Right cardiac atrium (tissue), 5 donors: ENCODE data around the gene ZBTB22. TPM values are rescaled to one million over a fixed set of nuclear protein-coding genes. Genes with fewer than 3 reads are reported as not detected.

Experiments used
- ATAC-seq, 2 donors: fragments of 200-7000 bp; cut with Tn5 transposase; one replicate each; pipeline versions ENCODE4 v1.8.0 to v1.9.1; 2020; ENCODE audit warnings: moderate library complexity in 2 of 2, mild to moderate bottlenecking in 1 of 2
- DNase-seq, 3 donors: peaks; one replicate each; pipeline ENCODE4 v3.0.0-alpha.2; 2020
- H3K27ac ChIP-seq: one replicate; pipeline ENCODE4 v1.5.1; 2013; ENCODE audit warnings: mild to moderate bottlenecking, low read length, control low read depth, moderate library complexity
- H3K27me3 ChIP-seq: one replicate; pipeline ENCODE4 v1.6.1; 2013; ENCODE audit not compliant: control insufficient read depth, insufficient read depth
- H3K4me1 ChIP-seq: one replicate; pipeline ENCODE4 v1.6.1; 2013; ENCODE audit warnings: low read length; ENCODE audit not compliant: control insufficient read depth, insufficient read depth
- H3K4me3 ChIP-seq: one replicate; pipeline ENCODE4 v1.5.1; 2013; ENCODE audit warnings: low read length, control low read depth
- H3K9me3 ChIP-seq: one replicate; pipeline ENCODE4 v1.6.1; 2013; ENCODE audit warnings: low read length; ENCODE audit not compliant: control insufficient read depth
- WGBS: extraction: QIAGEN DNeasy Blood & Tissue Kit; methylation state at CpG from one replicate; pipeline ENCODE4 v1.1.7; 2013; 5-methylcytosine and 5-hydroxymethylcytosine counted together
- intact Hi-C, 4 donors: fragments of 100-400 bp; cut with DNase I; formaldehyde crosslinking; loops; one replicate each; pipeline versions ENCODE4 v1.11.0 to v1.14.0; 2022 to 2023
- polyA plus RNA-seq: library from polyadenylated mRNA; stranded (reverse); fragments of 200-250 nt; gene quantifications from one replicate; pipeline ENCODE4 v1.2.3, GENCODE V29; 2013
- total RNA-seq, 4 donors: library from RNA; stranded (reverse); fragmentation: NEBNext Ultra II Directional; extraction: Animal tissue kit (Norgen Biotek cat#: 25700); gene quantifications; one replicate each; pipeline ENCODE4 v1.2.1, GENCODE V29; 2021
- donor health status: healthy with polysubstance abuse.
- donor health status: DM: no; HTN: yes; CAD: no.
- donor health status: DM: no; HTN: no; CAD: no.
- donor health status: DM: no; HTN: yes; CAD: no; lungs with severe emphysema.
- donor health status: DM: yes; HTN: yes; CAD: no.

Gene ZBTB22
- total and polyA plus RNA-seq, 5 donors, result 12.5 to 18.2 (median 14.9) TPM

- DNase-seq (peak; percentile 73 to 82 (median 79)), ATAC-seq (peak; percentile 39 to 66)
- Histone ChIP-seq H3K4me3 (peak overlapping the region; percentile 84), H3K4me1 (peaks cover 12% of the 10 kb centered on the region), H3K9me3 (no peaks in the 10 kb centered on the region), H3K27ac (peak overlapping the region; percentile 96), H3K27me3 (no peaks in the 10 kb centered on the region)
- WGBS, result 1% methylated on average over 10 of the region's 10 CpGs
- intact Hi-C loops, result loop anchor here in 1 of 4 donors (2.0 kb wide), 1 partner anchor 16 kb away; the partner anchor contains the start of gene RGL2
Measured at GRCh38 chr6:33314515-33314942, 3.0 kb downstream of the ZBTB22 start.

- Histone ChIP-seq H3K4me1 (peaks cover 12% of the 10 kb centered on the region), H3K9me3 (no peaks in the 10 kb centered on the region), H3K4me3 (peak within 1 kb of the TSS; percentile 84), H3K27me3 (no peaks in the 10 kb centered on the region), H3K27ac (peak within 1 kb of the TSS; percentile 96)
- intact Hi-C loops, result loop anchor here in 1 of 4 donors (2.0 kb wide), 1 partner anchor 15 kb away; the partner anchor contains the start of gene RGL2
- under 1% methylated on average over 47 of the region's 47 CpGs for WGBS
- peak; percentile 8 to 21 for ATAC-seq
- peak; percentile 59 to 81 (median 81) for DNase-seq
Measured at GRCh38 chr6:33313709-33314514, 3.6 kb downstream of the ZBTB22 start, which contains the start of gene TAPBP. Gene TAPBP, minus strand, starts transcription at chr6:33314078. Its CDS starts 37 bp downstream, at chr6:33314041.

- intact Hi-C loops, result no loop called here
- peak overlapping the region; percentile 84 for H3K4me3 ChIP-seq
- peaks cover 12% of the 10 kb centered on the region for H3K4me1 ChIP-seq
- WGBS, result under 1% methylated on average over 33 of the region's 33 CpGs
- peak overlapping the region; percentile 96 for H3K27ac ChIP-seq
- DNase-seq (peak; percentile 54 to 83 (median 82)), ATAC-seq (peak; percentile 1 to 2)
- no peaks in the 10 kb centered on the region for H3K27me3 ChIP-seq
- H3K9me3 ChIP-seq, result no peaks in the 10 kb centered on the region
Measured at GRCh38 chr6:33313105-33313708, 4.3 kb downstream of the ZBTB22 start.

- intact Hi-C loops, result no loop called here
- 7% methylated on average over 29 of the region's 29 CpGs for WGBS
- H3K27ac ChIP-seq, result no peak overlapping the region
Measured at GRCh38 chr6:33312361-33313104, 5.0 kb downstream of the ZBTB22 start.

GRCh38 chr6:33306356-33306755, 11.2 kb downstream of the ZBTB22 start:
- intact Hi-C loops, result no loop called here
- H3K4me1 ChIP-seq, result no peaks in the 10 kb centered on the region
- ATAC-seq (no peak), DNase-seq (no peak)
- H3K27me3 ChIP-seq, result no peaks in the 10 kb centered on the region
- H3K9me3 ChIP-seq, result no peaks in the 10 kb centered on the region
- WGBS, result 84% methylated on average over 4 of the region's 4 CpGs
- H3K27ac ChIP-seq, result no peak overlapping the region
- no peak overlapping the region for H3K4me3 ChIP-seq

More at GRCh38 chr6:33312361-33313104, 5.0 kb downstream of the ZBTB22 start:
- H3K4me3 ChIP-seq, result peak overlapping the region; percentile 84
- peaks cover 12% of the 10 kb centered on the region for H3K4me1 ChIP-seq
- no peaks in the 10 kb centered on the region for H3K27me3 ChIP-seq
- DNase-seq (peak; percentile 62 to 80 (median 74)), ATAC-seq (peak; percentile 5 to 7)
- no peaks in the 10 kb centered on the region for H3K9me3 ChIP-seq

GRCh38 chr6:33305052-33305451, 12.5 kb downstream of the ZBTB22 start:
- Histone ChIP-seq H3K9me3 (no peaks in the 10 kb centered on the region), H3K4me3 (no peak overlapping the region), H3K4me1 (no peaks in the 10 kb centered on the region), H3K27ac (no peak overlapping the region), H3K27me3 (no peaks in the 10 kb centered on the region)
- no peak for DNase-seq
- no peak for ATAC-seq
- 81% methylated on average over 8 of the region's 8 CpGs for WGBS
- intact Hi-C loops, result no loop called here

- no peaks in the 10 kb centered on the region for H3K27me3 ChIP-seq
- no peak for ATAC-seq
- peak in 1 of 3 donors; percentile 59 for DNase-seq
- H3K4me3 ChIP-seq, result no peak overlapping the region
- H3K27ac ChIP-seq, result no peak overlapping the region
- 87% methylated on average over 16 of the region's 16 CpGs for whole genome bisulfite sequencing
- intact Hi-C loops, result no loop called here
- H3K4me1 ChIP-seq, result no peaks in the 10 kb centered on the region
- H3K9me3 ChIP-seq, result no peaks in the 10 kb centered on the region
Measured at GRCh38 chr6:33304216-33304615, 13.3 kb downstream of the ZBTB22 start.

GRCh38 chr6:33301877-33302276, 15.7 kb downstream of the ZBTB22 start:
- H3K4me3 ChIP-seq, result no peak overlapping the region
- intact Hi-C loops, result no loop called here
- H3K27ac ChIP-seq, result no peak overlapping the region
- ATAC-seq, result no peak
- no peak for DNase-seq
- no peaks in the 10 kb centered on the region for H3K9me3 ChIP-seq
- H3K27me3 ChIP-seq, result no peaks in the 10 kb centered on the region
- no peaks in the 10 kb centered on the region for H3K4me1 ChIP-seq
- WGBS, result 93% methylated on average over 3 of the region's 3 CpGs

- Histone ChIP-seq H3K27ac (peak overlapping the region; percentile 95), H3K9me3 (no peaks in the 10 kb centered on the region), H3K27me3 (no peaks in the 10 kb centered on the region), H3K4me3 (peak overlapping the region; percentile 68), H3K4me1 (no peaks in the 10 kb centered on the region)
- intact Hi-C loops, result loop anchor here in 1 of 4 donors (2.0 kb wide), 1 partner anchor 15 kb away; the partner anchor contains the start of gene TAPBP
- under 1% methylated on average over 54 of the region's 54 CpGs for WGBS
- peak; percentile 93 to 96 (median 96) for DNase-seq
- ATAC-seq, result peak; percentile 76 to 80
Measured at GRCh38 chr6:33299237-33299944, 18.2 kb downstream of the ZBTB22 start.

- no peaks in the 10 kb centered on the region for H3K27me3 ChIP-seq
- WGBS, result under 1% methylated on average over 34 of the region's 34 CpGs
- peak; percentile 84 to 86 for ATAC-seq
- intact Hi-C loops, result loop anchor here in 1 of 4 donors (2.0 kb wide), 1 partner anchor 16 kb away; the partner anchor contains the start of gene TAPBP
- no peaks in the 10 kb centered on the region for H3K9me3 ChIP-seq
- peak; percentile 90 to 96 (median 95) for DNase-seq
- H3K27ac ChIP-seq, result peak within 1 kb of the TSS; percentile 95
- no peaks in the 10 kb centered on the region for H3K4me1 ChIP-seq
- H3K4me3 ChIP-seq, result peak within 1 kb of the TSS; percentile 68
Measured at GRCh38 chr6:33298773-33299236, 18.7 kb downstream of the ZBTB22 start, which contains the start of gene RGL2. Gene RGL2, minus strand, starts transcription at chr6:33298942. Its CDS starts 332 bp downstream, at chr6:33298610.
